ENCODE results near the gene DLGAP1.

DLGAP1 gene

DNA sequence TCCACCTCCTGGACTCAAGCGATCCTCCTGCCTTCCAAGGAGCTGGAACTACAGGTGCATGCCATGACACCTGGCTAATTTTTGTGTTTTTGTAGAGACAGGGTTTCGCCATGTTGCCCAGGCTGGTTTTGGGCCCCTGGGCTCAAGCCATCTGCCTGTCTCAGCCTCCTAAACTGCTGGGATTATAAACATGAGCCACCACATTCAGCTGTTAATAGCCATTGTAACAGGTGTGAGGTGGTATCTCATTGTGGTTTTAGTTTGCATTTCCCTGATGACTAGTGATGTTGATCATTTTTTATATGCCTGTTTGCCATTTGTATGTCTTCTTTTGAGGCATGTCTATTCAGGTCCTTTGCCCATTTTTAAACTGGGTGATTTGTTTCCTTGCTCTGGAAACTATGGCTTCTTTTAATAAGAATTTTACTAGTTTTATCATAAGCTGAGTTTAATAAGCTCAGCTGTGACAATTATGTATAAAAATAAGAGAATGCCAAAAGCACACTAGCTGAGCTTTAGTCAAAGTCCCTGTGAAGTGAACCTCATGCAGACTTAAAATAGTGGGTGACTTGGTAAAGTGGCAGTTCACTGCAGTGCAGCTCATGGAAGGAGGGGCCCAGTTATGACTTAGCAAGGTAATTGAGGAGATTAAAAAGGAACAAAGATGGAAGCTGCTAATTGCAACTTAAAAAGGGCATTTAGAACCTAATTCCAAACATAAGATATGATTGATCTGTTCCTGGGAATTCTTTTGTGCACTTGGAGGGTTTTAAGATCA, 540.1 kb downstream of the DLGAP1 start:
- DNase-seq (ENCODE audit: low spot score) = no peak
- no peak for TF ChIP-seq CTCF (IDR thresholded peaks at IDR 0.05; ENCODE audit: extremely low read depth, missing control alignments)

DNA sequence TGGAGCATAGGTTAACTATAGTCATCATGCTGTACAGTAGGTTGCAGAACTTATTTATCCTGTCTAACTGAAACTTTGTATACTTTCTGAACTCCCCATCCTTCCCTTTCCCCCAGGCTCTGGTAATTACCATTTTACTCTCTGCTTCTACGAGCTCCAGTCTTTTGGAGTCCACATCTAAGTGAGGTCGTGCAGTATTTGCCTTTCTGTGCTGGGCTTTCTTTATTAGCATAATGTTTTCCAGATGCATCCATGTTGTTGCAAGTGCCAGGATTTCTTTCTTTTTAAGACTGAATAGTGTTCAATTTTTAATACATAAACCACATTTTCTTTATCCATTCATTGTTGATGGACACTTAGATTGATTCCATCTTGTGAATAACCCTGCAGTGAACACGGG, 541.0 kb downstream of the DLGAP1 start:
- TF ChIP-seq CTCF (IDR thresholded peaks at IDR 0.05; ENCODE audit: extremely low read depth, missing control alignments) = no peak

DNA sequence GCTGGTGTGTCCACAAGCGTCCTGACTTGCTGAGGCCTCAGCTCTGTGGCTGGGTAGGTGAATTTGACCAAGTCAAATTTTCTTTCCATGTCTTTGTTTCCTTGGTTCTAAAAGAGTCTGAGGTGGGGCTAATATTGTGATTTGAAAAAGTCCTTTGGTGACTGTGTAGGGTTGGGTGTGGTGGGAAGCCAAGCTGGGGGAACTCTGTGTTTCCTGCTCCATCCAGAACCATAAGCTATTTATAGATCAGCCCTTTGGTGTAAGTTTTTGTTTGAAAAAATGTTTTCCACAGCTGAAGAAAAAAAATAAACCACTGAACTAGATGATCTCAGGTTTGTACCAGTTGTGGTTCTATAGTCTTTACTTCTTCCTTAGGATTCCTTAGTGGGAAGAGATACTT, 542.4 kb downstream of the DLGAP1 start:
- no peak for DNase-seq (ENCODE audit: low spot score)
- no peak for TF ChIP-seq CTCF (IDR thresholded peaks at IDR 0.05; ENCODE audit: extremely low read depth, missing control alignments)

More for the DNA sequence above, 541.0 kb downstream of the DLGAP1 start:
- no peak for DNase-seq (ENCODE audit: low spot score)

GRCh38 chr18:3911413-3911812, 543.7 kb downstream of the DLGAP1 start:
- DNase-seq (ENCODE audit: low spot score) = no peak
- TF ChIP-seq CTCF (IDR thresholded peaks at IDR 0.05; ENCODE audit: extremely low read depth, missing control alignments) = no peak

DNA sequence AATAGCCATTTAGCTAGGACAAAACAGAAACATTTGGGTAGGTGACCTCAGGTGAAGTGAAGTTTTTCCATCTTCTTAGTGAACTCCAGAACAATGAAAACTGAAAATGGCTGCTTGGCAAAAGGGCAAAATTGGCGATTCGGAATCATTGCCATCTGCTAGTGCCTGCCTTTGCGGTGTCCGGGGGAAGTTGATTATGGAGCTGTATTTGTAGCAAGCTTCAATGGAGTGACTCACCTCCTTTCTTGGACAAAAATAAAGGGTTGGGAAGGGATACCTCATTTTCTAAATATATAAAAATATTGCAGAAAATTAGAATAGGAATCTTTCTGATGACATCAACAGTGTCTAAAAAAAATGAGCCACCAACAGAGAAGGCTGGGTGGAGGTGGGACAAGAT, 544.6 kb downstream of the DLGAP1 start:
- no peak for DNase-seq (ENCODE audit: low spot score)
- no peak for TF ChIP-seq CTCF (IDR thresholded peaks at IDR 0.05; ENCODE audit: extremely low read depth, missing control alignments)

DNA sequence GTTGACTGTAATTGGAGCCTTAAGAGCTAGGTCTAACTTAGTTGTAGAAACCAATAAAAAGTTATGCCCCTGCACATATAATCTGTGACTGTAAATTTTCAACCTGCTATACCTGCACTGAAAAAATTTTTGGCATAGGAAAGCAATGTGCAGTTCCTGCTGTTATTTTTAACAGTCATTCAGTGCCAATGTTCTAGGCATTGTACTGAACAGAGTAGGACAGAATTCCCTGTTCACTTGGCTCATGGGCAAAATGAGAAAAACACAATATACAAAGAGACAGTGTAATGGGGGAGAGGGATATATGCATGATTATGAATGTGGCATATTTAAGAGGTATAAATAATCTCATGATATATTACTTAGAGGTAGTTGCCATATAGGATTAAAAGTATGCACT, 547.2 kb downstream of the DLGAP1 start:
- TF ChIP-seq CTCF (IDR thresholded peaks at IDR 0.05; ENCODE audit: extremely low read depth, missing control alignments) = no peak
- DNase-seq (ENCODE audit: low spot score) = no peak

DNA sequence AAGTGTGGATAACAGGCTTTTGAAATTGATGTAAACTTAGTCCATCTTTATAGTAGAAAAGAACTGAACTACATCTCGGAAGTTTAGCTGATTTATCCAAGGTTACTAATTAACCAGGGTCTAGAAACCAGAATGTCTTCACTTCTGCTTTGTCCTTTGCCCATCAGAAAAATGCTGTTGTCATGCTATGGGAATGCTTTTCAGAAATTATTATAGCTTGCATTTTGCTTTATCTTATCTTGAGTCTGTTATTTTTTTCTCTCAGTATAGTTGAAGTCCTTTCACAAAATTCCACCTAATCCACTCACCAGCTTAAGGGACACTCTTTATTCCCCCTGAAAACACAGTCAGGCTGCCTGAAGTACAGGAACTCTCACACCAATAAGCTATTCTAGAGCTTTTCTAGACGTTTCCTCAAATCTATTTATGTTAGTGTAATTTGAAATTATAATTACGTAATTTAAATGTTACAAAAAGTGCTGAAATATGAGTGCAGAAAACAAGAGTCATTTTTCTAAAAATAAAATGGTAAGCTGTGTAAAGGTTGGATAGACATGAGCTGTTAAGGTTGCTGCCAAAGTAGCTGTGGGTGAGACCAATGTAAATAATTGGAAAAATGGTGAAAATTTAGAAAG, 548.9 kb downstream of the DLGAP1 start:
- no peak for DNase-seq (ENCODE audit: low spot score)
- TF ChIP-seq CTCF (IDR thresholded peaks at IDR 0.05; ENCODE audit: extremely low read depth, missing control alignments) = no peak

Data from GM20000 (cell line).